Measurements from ENCODE around the gene ANGEL1. TPM values are rescaled to one million over a fixed set of nuclear protein-coding genes. Genes with fewer than 3 reads are reported as not detected.

ANGEL1 gene
- total RNA-seq, 1 experiment from 2014 or later, result 19.9 TPM

GRCh38 chr14:76837524-76837923 is 24.8 kb upstream of the ANGEL1 start:
- no peak overlapping the region for H3K4me3 ChIP-seq (ENCODE audit: low read depth, low read length, poor library complexity, severe bottlenecking)
- CTCF ChIA-PET, result no interaction called here
- no peak for TF ChIP-seq EZH2 (IDR thresholded peaks at IDR 0.05; ENCODE audit: borderline replicate concordance, low read depth, low read length, poor library complexity, severe bottlenecking)
- no peak for TF ChIP-seq CTCF (conservative IDR thresholded peaks at IDR 0.05; ENCODE audit: low read depth, low read length)
- no peaks in the 10 kb centered on the region for H3K4me1 ChIP-seq (ENCODE audit: insufficient read depth, low read length, poor library complexity, severe bottlenecking)
- H3K36me3 ChIP-seq (ENCODE audit: insufficient read depth, low read length, poor library complexity, severe bottlenecking), result no peaks in the 10 kb centered on the region
- H3K27ac ChIP-seq (ENCODE audit: low read depth, low read length, poor library complexity, severe bottlenecking), result no peak overlapping the region
- H3K27me3 ChIP-seq (replicated peaks; ENCODE audit: insufficient read depth, low read depth, low read length, poor library complexity), result peaks cover 12% of the 10 kb centered on the region
- BruUV-seq (replicated peaks), result no TSS peak
- no peaks in the 10 kb centered on the region for H3K9me3 ChIP-seq (ENCODE audit: low read depth, low read length, poor library complexity, severe bottlenecking)
- intact Hi-C loops (cut with micrococcal nuclease; ENCODE audit: unreplicated experiment), result no loop called here
- DNase-seq (ENCODE audit: low spot score), result no peak
- POLR2A ChIA-PET (ENCODE audit: low non-redundant PET), result no interaction called here

GRCh38 chr14:76836029-76836630 is 23.4 kb upstream of the ANGEL1 start:
- no peak overlapping the region for H3K27ac ChIP-seq (ENCODE audit: low read depth, low read length, poor library complexity, severe bottlenecking)
- no peak overlapping the region for H3K4me3 ChIP-seq (ENCODE audit: low read depth, low read length, poor library complexity, severe bottlenecking)
- peaks cover 8% of the 10 kb centered on the region for H3K27me3 ChIP-seq (replicated peaks; ENCODE audit: insufficient read depth, low read depth, low read length, poor library complexity)
- no peaks in the 10 kb centered on the region for H3K36me3 ChIP-seq (ENCODE audit: insufficient read depth, low read length, poor library complexity, severe bottlenecking)
- intact Hi-C loops (cut with micrococcal nuclease; ENCODE audit: unreplicated experiment), result no loop called here
- ChIA-PET CTCF (no interaction called here), POLR2A (ENCODE audit: low non-redundant PET) (no interaction called here)
- no TSS peak for BruUV-seq (replicated peaks)
- no peaks in the 10 kb centered on the region for H3K4me1 ChIP-seq (ENCODE audit: insufficient read depth, low read length, poor library complexity, severe bottlenecking)
- TF ChIP-seq CTCF (conservative IDR thresholded peaks at IDR 0.05; ENCODE audit: low read depth, low read length) (no peak), EZH2 (IDR thresholded peaks at IDR 0.05; ENCODE audit: borderline replicate concordance, low read depth, low read length, poor library complexity, severe bottlenecking) (no peak)
- no peaks in the 10 kb centered on the region for H3K9me3 ChIP-seq (ENCODE audit: low read depth, low read length, poor library complexity, severe bottlenecking)
- no peak for DNase-seq (ENCODE audit: low spot score)

- no peak for TF ChIP-seq CTCF (conservative IDR thresholded peaks at IDR 0.05; ENCODE audit: low read depth, low read length)
- TF ChIP-seq EZH2 (IDR thresholded peaks at IDR 0.05; ENCODE audit: borderline replicate concordance, low read depth, low read length, poor library complexity, severe bottlenecking), result no peak
- Histone ChIP-seq H3K27me3 (replicated peaks; ENCODE audit: insufficient read depth, low read depth, low read length, poor library complexity) (peaks cover 4% of the 10 kb centered on the region), H3K27ac (ENCODE audit: low read depth, low read length, poor library complexity, severe bottlenecking) (no peak overlapping the region), H3K36me3 (ENCODE audit: insufficient read depth, low read length, poor library complexity, severe bottlenecking) (no peaks in the 10 kb centered on the region), H3K9me3 (ENCODE audit: low read depth, low read length, poor library complexity, severe bottlenecking) (no peaks in the 10 kb centered on the region), H3K4me3 (ENCODE audit: low read depth, low read length, poor library complexity, severe bottlenecking) (no peak overlapping the region), H3K4me1 (ENCODE audit: insufficient read depth, low read length, poor library complexity, severe bottlenecking) (no peaks in the 10 kb centered on the region)
- CTCF ChIA-PET, result no interaction called here
- no TSS peak for BruUV-seq (replicated peaks)
- DNase-seq (ENCODE audit: low spot score), result no peak
- POLR2A ChIA-PET (ENCODE audit: low non-redundant PET), result no interaction called here
- intact Hi-C loops (cut with micrococcal nuclease; ENCODE audit: unreplicated experiment), result no loop called here
Observed at GRCh38 chr14:76834241-76834661, 21.6 kb upstream of the ANGEL1 start.
